ENCODE measurements around the gene STAB1. TPM values are rescaled to one million over a fixed set of nuclear protein-coding genes. Genes with fewer than 3 reads are reported as not detected.

Gene STAB1
- total RNA-seq, 1 donor from 2014 or later, result 0.16 TPM

GRCh38 chr3:52531860-52532516 is 36.9 kb downstream of the STAB1 start:
- DNase-seq (ENCODE audit: low read depth, low spot score), result no peak
- peaks cover 41% of the 10 kb centered on the region for H3K4me1 Mint-ChIP-seq

GRCh38 chr3:52532517-52532837 is 37.3 kb downstream of the STAB1 start:
- Mint-ChIP-seq H3K4me3 (peak overlapping the region; percentile 91), H3K9me3 (no peaks in the 10 kb centered on the region), H3K4me1 (peaks cover 41% of the 10 kb centered on the region), H3K27me3 (ENCODE audit: low read depth) (peaks cover 2% of the 10 kb centered on the region), H3K27ac (ENCODE audit: unreplicated experiment) (no peak overlapping the region), H3K36me3 (ENCODE audit: low read depth) (peaks cover 3% of the 10 kb centered on the region)
- DNase-seq (ENCODE audit: low read depth, low spot score), result peak; percentile 13
- no peak for TF ChIP-seq CTCF (conservative IDR thresholded peaks at IDR 0.05)

More at GRCh38 chr3:52531860-52532516, 36.9 kb downstream of the STAB1 start:
- H3K27ac Mint-ChIP-seq (ENCODE audit: unreplicated experiment), result peak overlapping the region; percentile 27
- H3K27me3 Mint-ChIP-seq (ENCODE audit: low read depth), result peaks cover 2% of the 10 kb centered on the region
- TF ChIP-seq CTCF (conservative IDR thresholded peaks at IDR 0.05), result no peak
- H3K36me3 Mint-ChIP-seq (ENCODE audit: low read depth), result peaks cover 3% of the 10 kb centered on the region
- H3K9me3 Mint-ChIP-seq, result no peaks in the 10 kb centered on the region
- peak overlapping the region; percentile 91 for H3K4me3 Mint-ChIP-seq

GRCh38 chr3:52532838-52533622 is 37.9 kb downstream of the STAB1 start:
- Mint-ChIP-seq H3K27me3 (ENCODE audit: low read depth) (peaks cover 2% of the 10 kb centered on the region), H3K36me3 (ENCODE audit: low read depth) (peaks cover 7% of the 10 kb centered on the region), H3K4me3 (peak overlapping the region; percentile 91), H3K27ac (ENCODE audit: unreplicated experiment) (no peak overlapping the region), H3K4me1 (peaks cover 45% of the 10 kb centered on the region), H3K9me3 (no peaks in the 10 kb centered on the region)
- peak; percentile 37 for DNase-seq (ENCODE audit: low read depth, low spot score)
- no peak for TF ChIP-seq CTCF (conservative IDR thresholded peaks at IDR 0.05)

GRCh38 chr3:52533623-52534280 is 38.6 kb downstream of the STAB1 start, which contains the start of gene NT5DC2:
Gene NT5DC2, minus strand, starts transcription at chr3:52533857. Its CDS starts 120 bp downstream, at chr3:52533737.
- Mint-ChIP-seq H3K27me3 (ENCODE audit: low read depth) (peaks cover 2% of the 10 kb centered on the region), H3K4me3 (peak within 1 kb of the TSS; percentile 99), H3K27ac (ENCODE audit: unreplicated experiment) (peak within 1 kb of the TSS; percentile 99), H3K4me1 (peaks cover 50% of the 10 kb centered on the region), H3K9me3 (no peaks in the 10 kb centered on the region), H3K36me3 (ENCODE audit: low read depth) (peaks cover 8% of the 10 kb centered on the region)
- DNase-seq (ENCODE audit: low read depth, low spot score), result peak; percentile 64
- TF ChIP-seq CTCF (conservative IDR thresholded peaks at IDR 0.05), result no peak

- Mint-ChIP-seq H3K27ac (ENCODE audit: unreplicated experiment) (peak overlapping the region; percentile 99), H3K9me3 (no peaks in the 10 kb centered on the region), H3K4me1 (peaks cover 57% of the 10 kb centered on the region), H3K27me3 (ENCODE audit: low read depth) (peaks cover 2% of the 10 kb centered on the region), H3K36me3 (ENCODE audit: low read depth) (peaks cover 9% of the 10 kb centered on the region), H3K4me3 (peak overlapping the region; percentile 99)
- DNase-seq (ENCODE audit: low read depth, low spot score), result peak; percentile 23
- no peak for TF ChIP-seq CTCF (conservative IDR thresholded peaks at IDR 0.05)
Measured at GRCh38 chr3:52534281-52535183, 39.4 kb downstream of the STAB1 start.

All from neural crest cell (in vitro differentiated cells).